Measurements from ENCODE around the gene SNX12. TPM values are rescaled to one million over a fixed set of nuclear protein-coding genes. Genes with fewer than 3 reads are reported as not detected.

SNX12 gene
- 77.0 and 92.9 TPM in 2 replicates for total RNA-seq

- peak; percentile 86 for DNase-seq (ENCODE audit: low read depth, low spot score)
Measured at GRCh38 chrX:71068044-71068918, at the start of gene SNX12. Gene SNX12 (minus strand): TSS chrX:71068334. CDS start chrX:71068306, 28 bp downstream.

- no peak for DNase-seq (ENCODE audit: low read depth, low spot score)
Measured at GRCh38 chrX:71117358-71117757, 49.2 kb upstream of the SNX12 start.

- DNase-seq (ENCODE audit: low read depth, low spot score) = no peak
Measured at GRCh38 chrX:71111921-71112431, 43.8 kb upstream of the SNX12 start.

- no peak for DNase-seq (ENCODE audit: low read depth, low spot score)
Measured at GRCh38 chrX:71111141-71111843, 43.2 kb upstream of the SNX12 start, which contains the start of gene IL2RG. Gene IL2RG (minus strand): TSS chrX:71111577. CDS start chrX:71111539, 38 bp downstream.

GRCh38 chrX:71109051-71109450, 40.9 kb upstream of the SNX12 start:
- DNase-seq (ENCODE audit: low read depth, low spot score) = no peak

GRCh38 chrX:71107762-71108360, 39.7 kb upstream of the SNX12 start:
- no peak for DNase-seq (ENCODE audit: low read depth, low spot score)

GRCh38 chrX:71107245-71107644, 39.1 kb upstream of the SNX12 start:
- DNase-seq (ENCODE audit: low read depth, low spot score) = no peak

GRCh38 chrX:71106427-71106826, 38.3 kb upstream of the SNX12 start, which contains the start of gene CXorf65:
Gene CXorf65 (minus strand): TSS chrX:71106740. CDS start chrX:71106556, 184 bp downstream.
- DNase-seq (ENCODE audit: low read depth, low spot score) = no peak

- no peak for DNase-seq (ENCODE audit: low read depth, low spot score)
Measured at GRCh38 chrX:71105628-71106027, 37.5 kb upstream of the SNX12 start.

GRCh38 chrX:71103110-71103983, 35.2 kb upstream of the SNX12 start:
- DNase-seq (ENCODE audit: low read depth, low spot score) = no peak

- DNase-seq (ENCODE audit: low read depth, low spot score) = no peak
Measured at GRCh38 chrX:71102292-71102691, 34.2 kb upstream of the SNX12 start.

- no peak for DNase-seq (ENCODE audit: low read depth, low spot score)
Measured at GRCh38 chrX:71100581-71101505, 32.7 kb upstream of the SNX12 start.

- no peak for DNase-seq (ENCODE audit: low read depth, low spot score)
Measured at GRCh38 chrX:71099736-71100135, 31.6 kb upstream of the SNX12 start.

GRCh38 chrX:71098951-71099506, 30.9 kb upstream of the SNX12 start:
- DNase-seq (ENCODE audit: low read depth, low spot score) = no peak

GRCh38 chrX:71098302-71098701, 30.2 kb upstream of the SNX12 start:
- no peak for DNase-seq (ENCODE audit: low read depth, low spot score)

- no peak for DNase-seq (ENCODE audit: low read depth, low spot score)
Measured at GRCh38 chrX:71096760-71097032, 28.6 kb upstream of the SNX12 start.

- no peak for DNase-seq (ENCODE audit: low read depth, low spot score)
Measured at GRCh38 chrX:71095981-71096759, 28.0 kb upstream of the SNX12 start.

GRCh38 chrX:71095555-71095980, 27.4 kb upstream of the SNX12 start, which contains the start of gene FOXO4:
Gene FOXO4 (plus strand): TSS chrX:71095851. CDS start chrX:71096529, 678 bp downstream.
- peak; percentile 64 for DNase-seq (ENCODE audit: low read depth, low spot score)

- DNase-seq (ENCODE audit: low read depth, low spot score) = no peak
Measured at GRCh38 chrX:71095033-71095432, 26.9 kb upstream of the SNX12 start.
